ENCODE results near the gene ZIC3.

ZIC3 gene

DNA sequence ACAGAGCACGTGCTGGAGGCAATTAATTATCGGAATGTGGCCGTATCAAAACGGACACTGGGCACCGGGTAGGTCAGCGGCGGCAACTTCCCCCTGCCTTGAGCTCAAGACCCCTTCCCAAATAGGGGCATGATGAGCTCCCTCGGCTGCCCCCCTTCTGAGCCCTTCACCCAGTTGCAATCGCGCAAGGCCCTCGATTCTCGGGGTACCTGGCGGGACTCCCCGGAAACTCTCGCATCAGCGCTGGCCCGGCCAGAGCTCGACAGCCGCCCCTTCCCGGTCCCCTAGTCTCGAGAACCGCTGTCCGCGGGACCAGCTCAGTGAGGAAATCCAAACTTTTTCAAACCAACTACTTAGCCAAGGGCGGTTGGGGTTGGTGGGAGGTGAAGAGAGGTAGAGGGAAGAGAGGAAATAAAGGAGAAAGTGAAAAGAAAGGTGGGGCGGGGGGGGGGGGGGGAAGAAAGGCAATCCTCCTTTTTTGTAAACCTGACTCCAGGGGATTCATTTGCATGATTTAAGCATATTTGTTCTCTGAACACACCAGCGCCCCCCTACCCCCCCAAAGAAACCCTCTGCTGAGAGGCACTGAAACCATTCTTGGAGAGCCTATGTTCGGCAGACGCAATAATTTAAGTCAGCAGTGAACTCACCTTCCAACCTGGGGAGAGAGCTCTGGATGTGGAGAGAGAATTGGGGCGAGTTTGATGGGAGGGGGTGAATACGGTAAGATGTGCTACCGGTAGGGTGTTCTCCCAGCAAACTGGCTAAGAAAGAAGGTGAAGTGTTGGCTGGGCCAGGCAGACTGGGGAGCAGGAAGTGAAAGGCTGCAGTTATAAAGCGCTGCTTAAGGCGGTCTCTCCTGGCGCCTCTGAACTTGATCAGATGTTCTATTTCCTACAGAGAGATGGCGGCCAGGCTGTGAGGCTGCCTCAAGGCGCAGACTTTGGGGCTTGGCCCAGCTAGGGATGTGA is 2.0 kb upstream of the ZIC3 start:
- H3K36me3 ChIP-seq (replicated peaks; ENCODE audit: insufficient read depth, low read length) = no peaks in the 10 kb centered on the region
- H3K9me2 ChIP-seq (replicated peaks; ENCODE audit: insufficient read depth, low read length) = no peaks in the 10 kb centered on the region
- no peaks in the 10 kb centered on the region for H3K27me3 ChIP-seq (replicated peaks; ENCODE audit: insufficient read depth, low read length)
- H3F3A ChIP-seq (ENCODE audit: insufficient read depth, low read length) = no peaks in the 10 kb centered on the region
- H3K27ac ChIP-seq (ENCODE audit: low read length) = no peak overlapping the region
- H3K4me2 ChIP-seq (ENCODE audit: low read depth, low read length) = no peak overlapping the region
- no peak for DNase-seq
- H4K20me1 ChIP-seq (ENCODE audit: insufficient read depth, low read length) = no peaks in the 10 kb centered on the region
- no peak overlapping the region for H3K9ac ChIP-seq (ENCODE audit: low read length)
- H3K9me3 ChIP-seq (replicated peaks; ENCODE audit: insufficient read depth, low read length) = no peaks in the 10 kb centered on the region
- no peaks in the 10 kb centered on the region for H3K4me1 ChIP-seq (ENCODE audit: low read length)
- H3K79me2 ChIP-seq (ENCODE audit: low read length) = no peaks in the 10 kb centered on the region
- TF ChIP-seq EZH2phosphoT487 (IDR thresholded peaks at IDR 0.05; ENCODE audit: low read length) = no peak
- no peak for TF ChIP-seq EZH2 (optimal IDR thresholded peaks at IDR 0.05; ENCODE audit: low read depth, low read length)
- TF ChIP-seq, protein P1, sequence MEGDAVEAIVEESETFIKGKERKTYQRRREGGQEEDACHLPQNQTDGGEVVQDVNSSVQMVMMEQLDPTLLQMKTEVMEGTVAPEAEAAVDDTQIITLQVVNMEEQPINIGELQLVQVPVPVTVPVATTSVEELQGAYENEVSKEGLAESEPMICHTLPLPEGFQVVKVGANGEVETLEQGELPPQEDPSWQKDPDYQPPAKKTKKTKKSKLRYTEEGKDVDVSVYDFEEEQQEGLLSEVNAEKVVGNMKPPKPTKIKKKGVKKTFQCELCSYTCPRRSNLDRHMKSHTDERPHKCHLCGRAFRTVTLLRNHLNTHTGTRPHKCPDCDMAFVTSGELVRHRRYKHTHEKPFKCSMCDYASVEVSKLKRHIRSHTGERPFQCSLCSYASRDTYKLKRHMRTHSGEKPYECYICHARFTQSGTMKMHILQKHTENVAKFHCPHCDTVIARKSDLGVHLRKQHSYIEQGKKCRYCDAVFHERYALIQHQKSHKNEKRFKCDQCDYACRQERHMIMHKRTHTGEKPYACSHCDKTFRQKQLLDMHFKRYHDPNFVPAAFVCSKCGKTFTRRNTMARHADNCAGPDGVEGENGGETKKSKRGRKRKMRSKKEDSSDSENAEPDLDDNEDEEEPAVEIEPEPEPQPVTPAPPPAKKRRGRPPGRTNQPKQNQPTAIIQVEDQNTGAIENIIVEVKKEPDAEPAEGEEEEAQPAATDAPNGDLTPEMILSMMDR (IDR thresholded peaks at IDR 0.05; ENCODE audit: low read length) = no peak
- H2AFZ ChIP-seq (ENCODE audit: low read length) = no peak overlapping the region
- H3K4me3 ChIP-seq (ENCODE audit: low read length) = no peak overlapping the region

DNA sequence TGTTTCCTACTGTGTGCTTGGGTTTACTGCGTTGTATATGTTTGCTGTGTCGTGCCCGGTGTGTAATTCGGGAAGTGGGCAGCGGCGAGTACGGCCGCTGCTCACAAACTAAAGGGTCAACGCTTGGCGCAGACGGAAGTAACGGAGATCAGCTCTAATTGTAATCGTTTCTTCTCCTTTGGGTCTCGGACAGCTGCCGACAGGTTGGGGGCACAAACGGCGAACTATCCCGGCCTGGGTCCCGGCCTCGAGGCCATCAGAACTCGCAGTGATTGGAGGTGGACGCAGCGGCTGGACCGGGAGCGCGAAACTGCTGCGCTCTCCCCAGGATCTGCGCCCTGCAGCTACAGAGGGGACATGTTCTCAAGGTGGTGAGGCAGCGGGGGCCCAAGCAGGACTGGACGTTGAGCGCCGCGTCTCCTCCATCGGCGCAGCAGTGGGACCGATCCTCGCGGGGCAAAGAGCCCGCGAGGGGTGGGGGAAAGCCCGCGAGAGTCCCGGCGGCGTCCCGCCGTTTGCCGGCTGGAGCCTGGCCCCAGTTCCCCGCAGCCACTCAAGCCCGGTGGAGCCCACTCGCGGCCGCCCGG is 516 bp upstream of the ZIC3 start:
- no peak overlapping the region for H3K4me3 ChIP-seq (ENCODE audit: low read length)
- no peaks in the 10 kb centered on the region for H3K9me3 ChIP-seq (replicated peaks; ENCODE audit: insufficient read depth, low read length)
- H3K27ac ChIP-seq (ENCODE audit: low read length) = no peak overlapping the region
- H3K9me2 ChIP-seq (replicated peaks; ENCODE audit: insufficient read depth, low read length) = no peaks in the 10 kb centered on the region
- H3K27me3 ChIP-seq (replicated peaks; ENCODE audit: insufficient read depth, low read length) = no peaks in the 10 kb centered on the region
- no peaks in the 10 kb centered on the region for H3K79me2 ChIP-seq (ENCODE audit: low read length)
- H3K36me3 ChIP-seq (replicated peaks; ENCODE audit: insufficient read depth, low read length) = no peaks in the 10 kb centered on the region
- H4K20me1 ChIP-seq (ENCODE audit: insufficient read depth, low read length) = no peaks in the 10 kb centered on the region
- no peaks in the 10 kb centered on the region for H3F3A ChIP-seq (ENCODE audit: insufficient read depth, low read length)
- DNase-seq = no peak
- no peaks in the 10 kb centered on the region for H3K4me1 ChIP-seq (ENCODE audit: low read length)
- no peak overlapping the region for H2AFZ ChIP-seq (ENCODE audit: low read length)
- no peak overlapping the region for H3K4me2 ChIP-seq (ENCODE audit: low read depth, low read length)
- TF ChIP-seq, protein P1 (IDR thresholded peaks at IDR 0.05; ENCODE audit: low read length) = no peak
- no peak for TF ChIP-seq EZH2phosphoT487 (IDR thresholded peaks at IDR 0.05; ENCODE audit: low read length)
- TF ChIP-seq EZH2 (optimal IDR thresholded peaks at IDR 0.05; ENCODE audit: low read depth, low read length) = no peak
- H3K9ac ChIP-seq (ENCODE audit: low read length) = no peak overlapping the region

DNA sequence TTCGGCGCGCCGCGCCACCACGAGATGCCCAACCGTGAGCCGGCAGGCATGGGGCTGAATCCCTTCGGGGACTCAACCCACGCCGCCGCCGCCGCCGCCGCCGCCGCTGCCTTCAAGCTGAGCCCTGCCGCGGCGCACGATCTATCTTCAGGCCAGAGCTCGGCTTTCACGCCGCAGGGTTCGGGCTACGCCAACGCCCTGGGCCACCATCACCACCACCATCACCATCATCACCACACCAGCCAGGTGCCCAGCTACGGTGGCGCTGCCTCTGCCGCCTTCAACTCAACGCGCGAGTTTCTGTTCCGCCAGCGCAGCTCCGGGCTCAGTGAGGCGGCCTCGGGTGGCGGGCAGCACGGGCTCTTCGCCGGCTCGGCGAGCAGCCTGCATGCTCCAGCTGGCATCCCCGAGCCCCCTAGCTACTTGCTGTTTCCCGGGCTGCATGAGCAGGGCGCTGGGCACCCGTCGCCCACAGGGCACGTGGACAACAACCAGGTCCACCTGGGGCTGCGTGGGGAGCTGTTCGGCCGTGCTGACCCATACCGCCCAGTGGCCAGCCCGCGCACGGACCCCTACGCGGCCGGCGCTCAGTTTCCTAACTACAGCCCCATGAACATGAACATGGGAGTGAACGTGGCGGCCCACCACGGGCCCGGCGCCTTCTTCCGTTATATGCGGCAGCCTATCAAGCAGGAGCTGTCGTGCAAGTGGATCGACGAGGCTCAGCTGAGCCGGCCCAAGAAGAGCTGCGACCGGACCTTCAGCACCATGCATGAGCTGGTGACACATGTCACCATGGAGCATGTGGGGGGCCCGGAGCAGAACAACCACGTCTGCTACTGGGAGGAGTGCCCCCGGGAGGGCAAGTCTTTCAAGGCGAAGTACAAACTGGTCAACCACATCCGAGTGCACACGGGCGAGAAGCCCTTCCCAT is 1.1 kb downstream of the ZIC3 start:
- Histone ChIP-seq H4K20me1 (ENCODE audit: insufficient read depth, low read length) (no peaks in the 10 kb centered on the region), H3K9me3 (replicated peaks; ENCODE audit: insufficient read depth, low read length) (no peaks in the 10 kb centered on the region), H3K27ac (ENCODE audit: low read length) (no peak overlapping the region), H3K4me1 (ENCODE audit: low read length) (no peaks in the 10 kb centered on the region), H3K79me2 (ENCODE audit: low read length) (no peaks in the 10 kb centered on the region), H3K9me2 (replicated peaks; ENCODE audit: insufficient read depth, low read length) (no peaks in the 10 kb centered on the region), H3K36me3 (replicated peaks; ENCODE audit: insufficient read depth, low read length) (no peaks in the 10 kb centered on the region), H3K4me2 (ENCODE audit: low read depth, low read length) (no peak overlapping the region), H3K4me3 (ENCODE audit: low read length) (no peak overlapping the region), H3F3A (ENCODE audit: insufficient read depth, low read length) (no peaks in the 10 kb centered on the region), H3K9ac (ENCODE audit: low read length) (no peak overlapping the region), H3K27me3 (replicated peaks; ENCODE audit: insufficient read depth, low read length) (no peaks in the 10 kb centered on the region), H2AFZ (ENCODE audit: low read length) (no peak overlapping the region)
- TF ChIP-seq EZH2 (optimal IDR thresholded peaks at IDR 0.05; ENCODE audit: low read depth, low read length) (no peak), EZH2phosphoT487 (IDR thresholded peaks at IDR 0.05; ENCODE audit: low read length) (no peak)
- TF ChIP-seq, protein P1 (IDR thresholded peaks at IDR 0.05; ENCODE audit: low read length) = no peak
- DNase-seq = no peak

Data from MM.1S (cell line).